Astrocyte (in vitro differentiated cells and primary cell): Measurements from ENCODE around the gene IGF2R.

Experiments used
- EZH2 ChIP-seq: IDR thresholded peaks from 2 replicates; pipeline ENCODE4 v1.6.1; 2012; ENCODE audit warnings: mild to moderate bottlenecking, low read length, inconsistent platforms; ENCODE audit not compliant: insufficient read depth
- TF ChIP-seq, protein P1 (sequence below): IDR thresholded peaks from 2 replicates; pipeline ENCODE4 v1.5.1; 2011; ENCODE audit warnings: low read depth, mild to moderate bottlenecking, inconsistent platforms, low read length, moderate library complexity; ENCODE audit not compliant: insufficient read depth

DNA sequence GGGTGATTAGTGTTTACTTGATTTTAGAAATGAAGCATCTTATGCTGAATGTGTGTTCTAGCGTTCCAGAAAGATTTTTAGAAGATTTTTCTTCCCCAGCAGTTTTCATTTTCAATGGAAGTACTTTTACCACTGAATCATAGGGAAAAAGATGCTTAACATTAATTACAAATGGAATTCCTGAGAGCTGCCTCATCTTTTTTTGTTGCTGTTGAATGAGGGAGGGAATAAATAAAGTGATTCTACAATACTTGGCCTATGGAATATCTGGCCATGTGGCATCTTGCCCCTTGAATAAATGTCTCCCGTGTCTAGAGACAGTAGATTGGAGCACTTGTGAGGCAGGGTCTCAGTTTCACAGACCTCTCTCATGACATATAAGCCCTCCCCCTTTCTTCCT is 108.6 kb downstream of the IGF2R start:
- TF ChIP-seq, protein P1, sequence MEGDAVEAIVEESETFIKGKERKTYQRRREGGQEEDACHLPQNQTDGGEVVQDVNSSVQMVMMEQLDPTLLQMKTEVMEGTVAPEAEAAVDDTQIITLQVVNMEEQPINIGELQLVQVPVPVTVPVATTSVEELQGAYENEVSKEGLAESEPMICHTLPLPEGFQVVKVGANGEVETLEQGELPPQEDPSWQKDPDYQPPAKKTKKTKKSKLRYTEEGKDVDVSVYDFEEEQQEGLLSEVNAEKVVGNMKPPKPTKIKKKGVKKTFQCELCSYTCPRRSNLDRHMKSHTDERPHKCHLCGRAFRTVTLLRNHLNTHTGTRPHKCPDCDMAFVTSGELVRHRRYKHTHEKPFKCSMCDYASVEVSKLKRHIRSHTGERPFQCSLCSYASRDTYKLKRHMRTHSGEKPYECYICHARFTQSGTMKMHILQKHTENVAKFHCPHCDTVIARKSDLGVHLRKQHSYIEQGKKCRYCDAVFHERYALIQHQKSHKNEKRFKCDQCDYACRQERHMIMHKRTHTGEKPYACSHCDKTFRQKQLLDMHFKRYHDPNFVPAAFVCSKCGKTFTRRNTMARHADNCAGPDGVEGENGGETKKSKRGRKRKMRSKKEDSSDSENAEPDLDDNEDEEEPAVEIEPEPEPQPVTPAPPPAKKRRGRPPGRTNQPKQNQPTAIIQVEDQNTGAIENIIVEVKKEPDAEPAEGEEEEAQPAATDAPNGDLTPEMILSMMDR = no peak
- TF ChIP-seq EZH2 = no peak
